SHP77 (cell line): Measurements from ENCODE around the gene KRTAP10-12.
"Not testable (repeated sequence)": the region's sequence is repeated elsewhere in the genome, so short reads cannot be mapped to it uniquely, and the experiment has no call there.

Experiments
- DNase-seq, 2 experiments: peaks; one replicate each; lab custom pipeline; 2025; lab: John Stamatoyannopoulos, UW

Gene KRTAP10-12

DNA sequence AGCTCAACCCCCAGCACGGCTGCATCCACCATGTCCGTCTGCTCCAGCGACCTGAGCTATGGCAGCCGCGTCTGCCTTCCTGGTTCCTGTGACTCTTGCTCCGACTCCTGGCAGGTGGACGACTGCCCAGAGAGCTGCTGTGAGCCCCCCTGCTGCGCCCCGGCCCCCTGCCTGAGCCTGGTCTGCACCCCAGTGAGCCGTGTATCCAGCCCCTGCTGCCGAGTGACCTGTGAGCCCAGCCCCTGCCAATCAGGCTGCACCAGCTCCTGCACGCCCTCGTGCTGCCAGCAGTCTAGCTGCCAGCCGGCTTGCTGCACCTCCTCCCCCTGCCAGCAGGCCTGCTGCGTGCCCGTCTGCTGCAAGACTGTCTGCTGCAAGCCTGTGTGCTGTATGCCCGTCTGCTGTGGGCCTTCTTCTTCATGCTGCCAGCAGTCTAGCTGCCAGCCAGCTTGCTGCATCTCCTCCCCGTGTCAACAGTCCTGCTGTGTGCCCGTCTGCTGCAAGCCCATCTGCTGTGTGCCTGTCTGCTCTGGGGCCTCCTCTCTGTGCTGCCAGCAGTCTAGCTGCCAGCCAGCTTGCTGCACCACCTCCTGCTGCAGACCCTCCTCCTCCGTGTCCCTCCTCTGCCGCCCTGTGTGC is at the start of gene KRTAP10-12:
TSS of gene KRTAP10-12 (plus strand) at position 1 of the 639 bp plus-strand sequence. CDS start at position 31, 30 bp downstream.
- DNase-seq = not testable (repeated sequence)

GRCh38 chr21:44647222-44647552 is 49.8 kb upstream of the KRTAP10-12 start:
- DNase-seq = peak in 1 of 2 experiments; percentile 53

GRCh38 chr21:44648557-44649311 is 48.2 kb upstream of the KRTAP10-12 start:
- no peak for DNase-seq

GRCh38 chr21:44649521-44650100 is 47.4 kb upstream of the KRTAP10-12 start:
- no peak for DNase-seq

GRCh38 chr21:44650265-44650972 is 46.6 kb upstream of the KRTAP10-12 start:
- DNase-seq = no peak

GRCh38 chr21:44650973-44651675 is 45.8 kb upstream of the KRTAP10-12 start:
- DNase-seq = no peak

DNA sequence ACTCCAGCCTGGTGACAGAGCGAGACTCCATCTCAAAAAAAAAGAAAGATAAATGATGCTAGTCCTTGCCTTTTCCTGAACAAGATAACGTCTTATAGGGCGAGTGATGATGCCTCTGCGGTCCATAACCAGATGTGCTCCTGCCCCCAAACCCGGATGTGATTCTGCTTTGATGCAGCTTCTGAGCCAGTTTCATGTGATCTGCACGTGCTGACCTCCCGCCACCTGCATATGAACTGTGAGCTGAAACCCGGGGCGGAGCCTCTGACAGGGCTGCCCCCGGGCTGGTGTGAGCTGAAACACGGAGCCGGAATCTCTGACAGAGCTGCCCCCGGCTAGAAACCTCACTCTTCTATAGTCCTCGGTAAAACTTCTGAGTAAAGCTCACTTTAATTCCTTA is 43.8 kb upstream of the KRTAP10-12 start:
- peak in 1 of 2 experiments; percentile 13 for DNase-seq

- DNase-seq = peak in 1 of 2 experiments; percentile 33
These were observed 43.1 kb upstream of the KRTAP10-12 start for GRCh38 chr21:44653656-44654575.

GRCh38 chr21:44654576-44655175 is 42.3 kb upstream of the KRTAP10-12 start, which contains the start of gene KRTAP12-4:
Gene KRTAP12-4 (minus strand): TSS chr21:44654659. CDS start chr21:44654614, 45 bp downstream.
- DNase-seq = no peak

- DNase-seq = no peak
These were observed 40.1 kb upstream of the KRTAP10-12 start for GRCh38 chr21:44656868-44657267.

DNA sequence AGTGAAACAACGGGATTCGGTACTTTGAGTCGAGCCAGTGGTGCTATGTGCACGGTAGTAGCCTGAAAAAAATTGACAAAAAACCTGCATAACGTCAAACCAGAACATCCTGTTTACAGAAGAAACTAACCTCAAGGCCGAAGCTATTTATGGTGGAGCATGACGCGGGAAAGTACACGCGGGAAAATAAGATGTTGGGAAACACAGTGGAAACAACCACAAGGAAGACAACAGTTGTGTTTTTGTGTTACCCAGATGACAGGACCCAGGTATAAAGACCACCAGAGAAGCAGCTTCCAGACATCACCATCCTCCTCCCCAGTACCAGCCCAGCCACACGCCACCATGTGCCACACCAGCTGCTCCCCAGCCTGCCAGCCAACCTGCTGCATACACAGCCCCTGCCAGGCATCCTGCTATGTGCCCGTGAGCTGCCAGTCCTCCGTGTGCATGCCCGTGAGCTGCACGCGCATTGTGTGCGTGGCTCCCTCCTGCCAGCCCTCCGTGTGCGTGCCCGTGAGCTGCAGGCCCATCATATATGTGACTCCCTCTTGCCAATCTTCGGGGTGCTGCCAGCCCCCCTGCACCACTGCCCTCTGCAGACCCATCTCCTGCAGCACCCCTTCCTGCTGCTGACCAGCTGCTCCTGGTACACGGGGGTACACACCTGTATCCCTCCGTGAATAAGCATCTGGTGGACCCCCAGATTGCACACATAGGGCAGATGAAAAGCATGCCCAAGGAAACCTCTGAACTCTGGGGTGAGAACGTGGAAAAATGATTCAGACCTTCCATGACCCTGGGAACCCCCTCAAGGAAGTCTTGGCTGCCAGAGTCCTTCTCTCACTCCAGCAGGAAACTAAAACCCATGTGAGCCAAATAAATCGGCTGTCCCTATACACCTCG is 39.1 kb upstream of the KRTAP10-12 start, which contains the start of gene KRTAP12-3:
TSS of gene KRTAP12-3 (plus strand) at position 298 of the 906 bp plus-strand sequence. CDS start at position 346, 48 bp downstream.
- no peak for DNase-seq

DNA sequence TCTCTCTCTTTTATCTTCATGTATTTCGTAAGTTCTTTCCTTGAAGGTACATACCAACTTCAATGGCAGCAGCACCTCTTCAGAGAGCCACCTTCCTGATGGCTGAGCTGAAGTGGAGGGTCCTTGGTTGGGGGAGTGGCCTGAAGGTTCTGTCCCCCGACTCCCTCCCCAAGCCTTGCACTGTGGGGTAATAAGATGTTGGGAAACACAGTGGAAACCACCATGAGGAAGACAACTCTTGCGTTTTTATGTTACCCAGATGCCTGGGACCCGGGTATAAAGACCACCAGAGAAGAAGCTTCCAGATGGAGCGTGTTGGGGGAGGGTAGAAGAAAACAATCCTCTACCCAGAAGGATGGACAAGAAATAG is 38.4 kb upstream of the KRTAP10-12 start:
- DNase-seq = no peak

DNA sequence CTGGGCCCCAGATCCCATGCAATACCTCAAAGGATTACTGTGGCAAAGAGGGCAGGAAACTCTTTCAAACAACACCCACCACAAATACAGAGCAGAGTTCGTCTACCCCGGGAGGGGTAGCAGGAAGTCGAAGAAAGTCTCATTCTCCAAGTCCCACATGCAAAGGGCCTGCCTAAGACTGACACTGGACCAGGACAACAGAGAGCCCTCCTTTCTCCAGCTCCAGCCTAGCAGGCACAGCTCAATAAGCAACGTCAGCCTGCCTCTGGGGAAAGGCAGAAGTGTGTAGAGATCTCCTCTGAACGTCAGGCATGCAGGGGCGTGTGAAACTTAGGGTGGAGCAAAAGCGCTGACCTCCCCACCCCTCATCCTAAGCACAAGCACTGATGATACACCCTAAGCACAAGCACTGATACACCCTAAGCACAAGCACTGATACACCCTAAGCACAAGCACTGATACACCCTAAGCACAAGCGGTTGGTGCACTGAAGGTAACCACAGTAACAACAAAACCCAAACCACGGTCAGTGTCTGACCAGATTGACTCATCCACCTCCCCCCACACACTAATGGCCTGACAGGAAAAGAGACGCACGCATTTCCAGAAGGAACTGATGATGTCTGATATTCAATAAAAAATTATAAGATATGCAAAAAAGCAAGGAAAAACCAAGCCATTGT is 37.9 kb upstream of the KRTAP10-12 start:
- no peak for DNase-seq

- not testable (repeated sequence) for DNase-seq
These were observed 35.4 kb upstream of the KRTAP10-12 start for GRCh38 chr21:44661567-44661966.

DNA sequence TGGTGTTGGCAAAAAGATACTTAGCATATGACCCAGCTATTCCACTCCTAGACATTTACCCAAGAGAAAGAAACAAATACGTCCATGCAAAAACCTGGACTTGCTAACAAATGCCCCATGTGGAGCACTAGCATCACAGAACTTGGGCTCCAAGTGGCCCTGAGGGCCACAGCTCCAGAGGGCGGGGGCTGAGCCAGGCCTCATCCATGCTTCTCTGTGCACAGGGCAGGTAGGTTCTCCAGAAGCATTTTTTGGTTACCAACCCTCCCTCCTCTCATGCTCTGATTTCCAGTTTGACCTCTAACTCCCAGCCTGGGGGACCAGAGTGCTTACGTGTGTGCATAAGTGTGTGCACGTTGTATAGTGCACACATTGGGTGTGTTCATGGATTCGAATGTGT is 32.3 kb upstream of the KRTAP10-12 start:
- DNase-seq = no peak

DNA sequence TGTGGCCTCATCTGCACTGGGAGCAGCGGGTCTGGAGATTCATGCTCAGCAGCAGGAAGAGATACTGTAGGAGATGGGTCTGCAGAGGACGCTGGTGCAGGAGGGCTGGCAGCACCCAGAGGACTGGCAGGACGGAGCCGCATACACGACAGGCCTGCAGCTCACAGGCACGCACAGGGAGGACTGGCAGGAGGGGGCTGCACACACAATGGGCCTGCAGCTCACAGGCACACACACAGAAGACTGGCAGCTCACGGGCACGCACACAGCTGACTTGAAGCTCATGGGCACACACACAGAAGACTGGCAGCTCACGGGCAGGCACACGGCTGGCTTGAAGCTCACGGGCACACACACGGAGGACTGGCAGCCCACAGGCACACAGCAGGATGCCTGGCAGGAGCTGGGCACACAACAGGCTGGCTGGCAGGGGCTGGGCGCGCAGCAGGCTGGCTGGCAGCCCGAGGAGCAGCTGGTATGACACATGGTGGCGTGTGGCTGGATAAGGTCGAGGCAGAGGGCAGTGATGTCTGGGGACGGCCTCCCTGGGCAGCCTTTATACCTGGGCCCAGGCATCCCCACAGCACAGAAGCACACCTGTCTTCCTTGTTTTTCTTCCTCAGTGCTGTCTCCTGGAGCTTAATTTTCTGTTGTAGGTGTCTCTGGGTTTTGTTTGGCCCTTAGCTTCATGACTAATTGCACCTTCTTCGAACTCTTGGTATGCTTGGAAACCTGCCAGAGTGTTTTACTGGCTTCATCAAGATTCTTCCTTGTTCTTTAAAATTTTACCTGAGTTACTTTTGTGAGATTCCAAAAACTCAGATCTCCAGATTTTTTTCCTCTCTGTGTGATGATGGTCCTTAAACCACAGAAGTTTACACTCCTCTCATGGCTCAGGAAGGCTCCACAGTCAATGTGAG is 30.3 kb upstream of the KRTAP10-12 start, which contains the start of gene KRTAP12-2:
TSS of gene KRTAP12-2 (minus strand) at position 527 of the 920 bp plus-strand sequence. CDS start at position 486, 41 bp downstream.
- peak in 1 of 2 experiments; percentile 32 for DNase-seq

- DNase-seq = no peak
These were observed 29.4 kb upstream of the KRTAP10-12 start for GRCh38 chr21:44667612-44668011.
